ENCODE data around the gene BANF1. TPM values are rescaled to one million over a fixed set of nuclear protein-coding genes. Genes with fewer than 3 reads are reported as not detected.

The BANF1 gene
- total and polyA plus RNA-seq, 2 experiments from 2014 or later: 31.6 to 330 TPM

DNA sequence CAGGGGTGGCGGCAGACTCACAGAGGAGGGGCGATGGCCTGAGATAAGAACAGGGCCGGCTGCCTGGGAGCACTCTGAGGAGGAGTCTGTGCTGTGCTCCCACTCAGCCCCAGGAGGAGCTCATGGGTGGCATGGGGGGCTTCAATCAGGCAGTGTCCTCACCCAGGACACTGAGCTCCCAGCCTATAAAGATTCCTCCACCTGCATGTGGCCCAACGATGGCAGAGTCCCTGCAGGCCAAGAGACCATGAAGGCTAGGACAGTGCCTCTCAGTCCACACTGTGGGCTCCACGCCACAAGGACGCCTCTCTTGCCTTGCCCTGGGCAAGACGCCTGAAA, 11.4 kb downstream of the BANF1 start:
- H3K9ac ChIP-seq: no peak overlapping the region
- H3K4me3 ChIP-seq: no peak overlapping the region
- no peaks in the 10 kb centered on the region for H3K79me2 ChIP-seq (ENCODE audit: insufficient read depth)
- no peaks in the 10 kb centered on the region for H3K9me3 ChIP-seq (ENCODE audit: low read depth)
- TF ChIP-seq EZH2 (IDR thresholded peaks at IDR 0.05; ENCODE audit: insufficient read depth, poor library complexity, severe bottlenecking) (no peak), EZH2phosphoT487 (IDR thresholded peaks at IDR 0.05; ENCODE audit: insufficient read depth, low read depth) (no peak)
- no peak overlapping the region for H3K4me2 ChIP-seq (ENCODE audit: unreplicated experiment)
- H2AFZ ChIP-seq: no peak overlapping the region
- peaks cover 27% of the 10 kb centered on the region for H3K4me1 ChIP-seq (ENCODE audit: insufficient read depth)
- H3K27ac ChIP-seq: no peak overlapping the region
- no peaks in the 10 kb centered on the region for H4K20me1 ChIP-seq (ENCODE audit: insufficient read depth)
- H3F3A ChIP-seq (ENCODE audit: insufficient read depth): no peaks in the 10 kb centered on the region
- H3K36me3 ChIP-seq (ENCODE audit: low read depth): no peaks in the 10 kb centered on the region
- no peaks in the 10 kb centered on the region for H3K9me2 ChIP-seq (ENCODE audit: insufficient read depth)
- DNase-seq: no peak
- in situ Hi-C loops (cut with MboI): no loop called here
- 68 to 74% methylated on average over 6 to 7 of the region's 7 CpGs for WGBS, 2 experiments (ENCODE audit: low coverage in 1 of 2, low lambda C conversion rate in 2 of 2, missing lambda C conversion rate in 2 of 2)
- H3K27me3 ChIP-seq (replicated peaks; ENCODE audit: insufficient read depth): no peaks in the 10 kb centered on the region

DNA sequence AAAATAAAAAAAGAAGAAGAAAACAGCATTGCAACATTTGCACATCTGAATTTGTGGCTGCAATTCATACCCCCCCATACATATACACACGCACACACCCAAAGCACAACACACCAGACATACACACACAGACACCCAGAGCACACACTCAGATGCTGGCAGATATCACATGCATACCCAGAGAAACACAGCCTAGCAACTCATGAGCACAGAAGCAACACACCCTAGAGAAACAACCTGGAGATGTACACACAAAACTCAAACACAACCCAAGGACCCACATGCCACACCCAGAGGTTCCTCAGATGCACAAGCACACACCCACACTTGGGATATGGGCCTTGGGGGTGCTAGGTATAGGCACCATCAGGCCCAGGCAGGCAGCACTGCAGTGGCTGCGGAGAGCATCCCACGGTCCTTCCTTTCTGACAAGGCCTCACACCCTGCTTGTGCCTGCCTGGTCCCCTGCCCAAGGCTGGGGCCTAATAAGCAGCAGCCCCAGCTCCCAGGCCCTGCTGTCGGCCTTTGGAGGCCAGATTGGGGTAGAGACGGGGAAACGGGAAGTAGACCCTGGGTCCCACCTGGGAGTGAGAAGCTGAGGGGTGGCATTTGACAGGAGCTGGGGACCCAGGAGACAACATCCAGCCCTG, 12.6 kb downstream of the BANF1 start:
- DNase-seq: peak; percentile 36
- Histone ChIP-seq H3K4me3 (no peak overlapping the region), H2AFZ (peak overlapping the region; percentile 31), H3F3A (ENCODE audit: insufficient read depth) (no peaks in the 10 kb centered on the region), H3K27me3 (replicated peaks; ENCODE audit: insufficient read depth) (no peaks in the 10 kb centered on the region), H3K4me1 (ENCODE audit: insufficient read depth) (peaks cover 27% of the 10 kb centered on the region), H4K20me1 (ENCODE audit: insufficient read depth) (no peaks in the 10 kb centered on the region), H3K9me3 (ENCODE audit: low read depth) (no peaks in the 10 kb centered on the region), H3K9ac (peak overlapping the region; percentile 37; the same call in 1 of the 2 replicates), H3K4me2 (ENCODE audit: unreplicated experiment) (peak overlapping the region; percentile 29), H3K9me2 (ENCODE audit: insufficient read depth) (no peaks in the 10 kb centered on the region), H3K27ac (peak overlapping the region; percentile 74), H3K36me3 (ENCODE audit: low read depth) (no peaks in the 10 kb centered on the region), H3K79me2 (ENCODE audit: insufficient read depth) (no peaks in the 10 kb centered on the region)
- TF ChIP-seq EZH2 (IDR thresholded peaks at IDR 0.05; ENCODE audit: insufficient read depth, poor library complexity, severe bottlenecking) (no peak), EZH2phosphoT487 (IDR thresholded peaks at IDR 0.05; ENCODE audit: insufficient read depth, low read depth) (no peak)
- WGBS, 2 experiments (ENCODE audit: low coverage in 1 of 2, low lambda C conversion rate in 2 of 2, missing lambda C conversion rate in 2 of 2): 86 to 88% methylated on average over 4 to 6 of the region's 6 CpGs
- in situ Hi-C loops (cut with MboI): no loop called here

DNA sequence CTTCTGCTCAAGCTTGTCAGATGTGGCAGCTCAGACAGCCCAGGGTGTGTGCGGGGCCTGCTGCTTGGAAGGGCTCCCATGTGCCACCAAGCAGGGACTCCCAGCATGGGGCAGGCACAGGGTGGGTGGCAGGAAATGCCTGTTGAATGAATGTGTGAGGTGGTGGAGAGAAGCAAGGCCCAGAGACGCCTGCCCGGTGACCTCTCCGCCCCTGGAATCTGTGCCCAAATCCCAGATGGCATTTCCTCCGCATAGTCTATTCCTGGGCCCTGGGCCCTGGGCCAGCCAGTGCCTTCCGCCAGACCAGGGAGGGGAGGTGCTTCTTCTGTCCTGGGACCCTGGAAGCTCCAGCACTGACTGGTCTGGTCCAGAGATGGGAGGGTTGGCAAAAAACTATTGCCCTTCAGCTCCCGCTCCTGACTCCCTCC, 13.2 kb downstream of the BANF1 start:
- Histone ChIP-seq H3K9me3 (ENCODE audit: low read depth) (no peaks in the 10 kb centered on the region), H4K20me1 (ENCODE audit: insufficient read depth) (no peaks in the 10 kb centered on the region), H3K79me2 (ENCODE audit: insufficient read depth) (no peaks in the 10 kb centered on the region), H3K9me2 (ENCODE audit: insufficient read depth) (no peaks in the 10 kb centered on the region), H3K4me3 (no peak overlapping the region), H3K36me3 (ENCODE audit: low read depth) (no peaks in the 10 kb centered on the region), H3K27ac (peak overlapping the region; percentile 74), H3K27me3 (replicated peaks; ENCODE audit: insufficient read depth) (no peaks in the 10 kb centered on the region), H3K9ac (peak overlapping the region; percentile 37; the same call in 1 of the 2 replicates), H2AFZ (peak overlapping the region; percentile 31), H3F3A (ENCODE audit: insufficient read depth) (no peaks in the 10 kb centered on the region), H3K4me2 (ENCODE audit: unreplicated experiment) (peak overlapping the region; percentile 29), H3K4me1 (ENCODE audit: insufficient read depth) (peaks cover 28% of the 10 kb centered on the region)
- in situ Hi-C loops (cut with MboI): no loop called here
- TF ChIP-seq EZH2 (IDR thresholded peaks at IDR 0.05; ENCODE audit: insufficient read depth, poor library complexity, severe bottlenecking): no peak
- no peak for TF ChIP-seq EZH2phosphoT487 (IDR thresholded peaks at IDR 0.05; ENCODE audit: insufficient read depth, low read depth)
- peak; percentile 61 for DNase-seq
- 24 to 37% methylated on average over 7 of the region's 7 CpGs for WGBS, 2 experiments (ENCODE audit: low coverage in 1 of 2, low lambda C conversion rate in 2 of 2, missing lambda C conversion rate in 2 of 2)

DNA sequence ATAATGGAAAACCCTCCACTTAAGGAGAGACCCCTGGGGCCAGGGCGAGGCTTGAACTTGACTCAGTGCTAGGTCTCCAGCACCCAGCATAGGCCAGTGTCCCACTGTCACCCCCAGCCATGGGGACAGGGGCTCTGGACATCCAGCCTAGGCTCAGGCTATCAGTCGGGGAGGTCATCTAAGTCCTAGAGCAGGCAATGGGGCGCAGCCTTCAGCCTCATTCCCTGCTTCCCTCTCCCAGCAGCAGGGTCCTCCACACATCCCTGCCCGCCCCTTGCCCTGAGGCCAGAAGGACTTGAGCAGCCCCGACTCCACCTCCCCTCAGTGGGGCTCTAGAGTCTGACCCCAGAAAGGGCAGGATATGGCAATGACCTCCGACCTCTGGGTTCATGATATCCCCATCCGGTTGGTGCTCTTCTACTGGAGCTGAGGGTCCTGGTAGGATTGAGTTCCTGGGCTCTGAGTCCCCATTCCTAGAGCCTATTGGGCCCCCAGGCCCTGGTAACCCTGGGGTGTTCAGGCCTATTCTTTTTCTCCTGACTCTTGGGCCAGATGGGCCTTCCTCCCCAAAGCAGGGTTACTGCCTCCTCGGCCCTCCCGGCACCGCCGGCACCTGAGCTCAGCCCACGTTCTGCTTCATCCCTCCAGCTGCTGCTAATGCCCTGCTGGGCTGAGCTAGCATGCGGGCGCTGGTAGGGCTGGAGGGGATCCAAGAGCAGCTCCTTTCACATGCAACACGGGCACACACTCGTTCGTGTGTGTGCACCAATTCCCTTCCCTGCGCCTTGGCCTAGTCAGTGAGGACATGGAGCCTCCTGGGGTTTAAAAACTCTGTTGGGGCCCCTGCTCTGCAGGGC, 13.9 kb downstream of the BANF1 start:
- peak overlapping the region; percentile 74 for H3K27ac ChIP-seq
- 72 to 74% methylated on average over 16 of the region's 18 CpGs for WGBS, 2 experiments (ENCODE audit: low coverage in 1 of 2, low lambda C conversion rate in 2 of 2, missing lambda C conversion rate in 2 of 2)

More for the DNA sequence above, 13.9 kb downstream of the BANF1 start:
- Histone ChIP-seq H4K20me1 (ENCODE audit: insufficient read depth) (no peaks in the 10 kb centered on the region), H3F3A (ENCODE audit: insufficient read depth) (no peaks in the 10 kb centered on the region), H3K79me2 (ENCODE audit: insufficient read depth) (no peaks in the 10 kb centered on the region), H3K9me3 (ENCODE audit: low read depth) (no peaks in the 10 kb centered on the region), H3K9me2 (ENCODE audit: insufficient read depth) (no peaks in the 10 kb centered on the region), H3K4me3 (no peak overlapping the region), H2AFZ (peak overlapping the region; percentile 31), H3K27me3 (replicated peaks; ENCODE audit: insufficient read depth) (no peaks in the 10 kb centered on the region), H3K36me3 (ENCODE audit: low read depth) (no peaks in the 10 kb centered on the region), H3K4me1 (ENCODE audit: insufficient read depth) (peaks cover 35% of the 10 kb centered on the region), H3K4me2 (ENCODE audit: unreplicated experiment) (peak overlapping the region; percentile 29), H3K9ac (peak overlapping the region; percentile 37; the same call in 1 of the 2 replicates)
- DNase-seq: peak; percentile 39
- in situ Hi-C loops (cut with MboI): no loop called here
- TF ChIP-seq EZH2phosphoT487 (IDR thresholded peaks at IDR 0.05; ENCODE audit: insufficient read depth, low read depth): no peak
- TF ChIP-seq EZH2 (IDR thresholded peaks at IDR 0.05; ENCODE audit: insufficient read depth, poor library complexity, severe bottlenecking): no peak

Data from GM23248 (cell line).